A549 (cell line): ENCODE results near the gene FAM120B. TPM values are rescaled to one million over a fixed set of nuclear protein-coding genes. Genes with fewer than 3 reads are reported as not detected.

ENCODE experiments used
- ATAC-seq, 2 experiments: fragments of 200-7000 bp in 1 of 2; fragments of >200 bp in 1 of 2; cut with Nextera tagmentation in 1 of 2; cut with Tn5 transposase in 1 of 2; 3 replicates each; pipeline versions ENCODE4 v1.8.0 to v1.9.1; 2018 to 2020; ENCODE audit warnings: mild to moderate bottlenecking in 1 of 2, moderate library complexity in 1 of 2
- CTCF ChIA-PET: fragments of 300-600 bp; sonication (Branson Sonifier 250); formaldehyde crosslinking; extraction: SDS; loops from one replicate; lab custom pipeline; 2021; ENCODE audit warnings: antibody characterized with exemption, inconsistent platforms; lab: Yijun Ruan, JAX
- POLR2A ChIA-PET: fragments of 350-600 bp; formaldehyde crosslinking; extraction: SDS; loops from one replicate; lab custom pipeline; 2021; ENCODE audit warnings: antibody characterized with exemption, inconsistent platforms; lab: Yijun Ruan, JAX
- DNase-seq, 2 experiments: peaks; one replicate each; pipeline versions ENCODE4 v3.0.0 to v3.0.0-alpha.2; 2011 to 2016; ENCODE audit warnings: low read depth in 1 of 2, low spot score in 1 of 2
- FAIRE-seq: peaks from 2 replicates; lab custom pipeline; 2011; peaks lifted over from hg19 to GRCh38; lab: Jason Lieb, UNC
- H3K27ac ChIP-seq, 2 experiments: fragments of >200 bp; sonication (Bioruptor Twin); formaldehyde crosslinking; 3 replicates each; pipeline ENCODE4 v1.5.1; 2016 to 2017
- H3K4me1 ChIP-seq: fragments of >200 bp; sonication (Bioruptor Twin); formaldehyde crosslinking; 3 replicates; pipeline ENCODE4 v1.6.1; 2016
- H3K4me2 ChIP-seq: fragments of >200 bp; sonication (Bioruptor Twin); formaldehyde crosslinking; 3 replicates; pipeline ENCODE4 v1.6.1; 2016
- H3K4me3 ChIP-seq: fragments of >200 bp; sonication (Bioruptor Twin); formaldehyde crosslinking; 3 replicates; pipeline ENCODE4 v1.5.1; 2016
- H3K9me3 ChIP-seq: fragments of >200 bp; sonication (Bioruptor Twin); formaldehyde crosslinking; 3 replicates; pipeline ENCODE4 v1.6.1; 2016
- CBX2 ChIP-seq: fragments of 200-600 bp; sonication (generic); IDR thresholded peaks from 2 replicates; pipeline ENCODE4 v1.6.1; 2016; ENCODE audit warnings: low read depth, mild to moderate bottlenecking, borderline replicate concordance
- CHD2 ChIP-seq: fragments of 150-350 bp; IDR thresholded peaks from 2 replicates; pipeline ENCODE4 v1.6.1; 2014; ENCODE audit warnings: low read length; ENCODE audit not compliant: partially characterized antibody
- FOSB ChIP-seq: fragments of 250-450 bp; sonication (Bioruptor Pico); IDR thresholded peaks from 2 replicates; pipeline ENCODE4 v1.5.0; 2020; ENCODE audit warnings: mild to moderate bottlenecking, moderate library complexity
- FOSL2 ChIP-seq, 2 experiments: fragments of 450-650 bp in 1 of 2; fragments of >200 bp in 1 of 2; sonication (Bioruptor Twin) in 1 of 2; formaldehyde crosslinking; IDR thresholded peaks; 2 replicates each; pipeline versions ENCODE4 v1.5.0 to v1.6.1; 2016 to 2020; ENCODE audit warnings: mild to moderate bottlenecking in 1 of 2, moderate library complexity in 1 of 2
- FOXS1 ChIP-seq: fragments of 250-450 bp; sonication (Bioruptor Pico); IDR thresholded peaks from 2 replicates; pipeline ENCODE4 v1.5.0; 2020; ENCODE audit warnings: mild to moderate bottlenecking, moderate library complexity
- GATA3 ChIP-seq: IDR thresholded peaks from 2 replicates; pipeline ENCODE4 v1.6.1; 2012; ENCODE audit warnings: borderline replicate concordance
- HDAC2 ChIP-seq: fragments of 200-600 bp; sonication (generic); IDR thresholded peaks from 2 replicates; pipeline ENCODE4 v1.6.1; 2016
- HOXA7 ChIP-seq: fragments of 250-450 bp; sonication (Bioruptor Pico); IDR thresholded peaks from 2 replicates; pipeline ENCODE4 v1.5.0; 2020; ENCODE audit warnings: mild to moderate bottlenecking, moderate library complexity
- HOXB13 ChIP-seq: fragments of 250-450 bp; sonication (Bioruptor Pico); IDR thresholded peaks from 2 replicates; pipeline ENCODE4 v1.5.0; 2020; ENCODE audit warnings: low read depth, mild to moderate bottlenecking, moderate library complexity
- KDM5A ChIP-seq: fragments of 200-600 bp; sonication (generic); IDR thresholded peaks from 2 replicates; pipeline ENCODE4 v1.6.1; 2016; ENCODE audit warnings: antibody characterized with exemption, mild to moderate bottlenecking
- MYC ChIP-seq: IDR thresholded peaks from 2 replicates; pipeline ENCODE4 v1.6.1; 2012; ENCODE audit warnings: mild to moderate bottlenecking, inconsistent platforms, low read length, improper control_type of control experiment, borderline replicate concordance
- NFE2L2 ChIP-seq: fragments of 150-350 bp; conservative IDR thresholded peaks from 2 replicates; pipeline ENCODE4 v1.6.1; 2014; ENCODE audit warnings: low read length
- NR3C1 ChIP-seq: fragments of >200 bp; sonication (Bioruptor Twin); formaldehyde crosslinking; IDR thresholded peaks from 3 replicates; pipeline ENCODE4 v1.6.1; 2017
- POLR2AphosphoS2 ChIP-seq: conservative IDR thresholded peaks from 2 replicates; pipeline ENCODE4 v1.6.1; 2012; ENCODE audit warnings: low read length, improper control_type of control experiment, inconsistent platforms
- RARB ChIP-seq: fragments of 250-450 bp; sonication (Bioruptor Pico); IDR thresholded peaks from 2 replicates; pipeline ENCODE4 v1.8.0; 2021; ENCODE audit warnings: mild to moderate bottlenecking, moderate library complexity
- RCOR1 ChIP-seq: fragments of 150-350 bp; IDR thresholded peaks from 2 replicates; pipeline ENCODE4 v1.6.1; 2014; ENCODE audit warnings: antibody characterized with exemption, low read length, low read depth
- SREBF2 ChIP-seq: fragments of 450-650 bp; IDR thresholded peaks from 2 replicates; pipeline ENCODE4 v1.6.1; 2014; ENCODE audit warnings: mild to moderate bottlenecking, moderate library complexity
- TFCP2L1 ChIP-seq: fragments of 250-450 bp; sonication (Bioruptor Pico); IDR thresholded peaks from 2 replicates; pipeline ENCODE4 v1.5.0; 2021; ENCODE audit warnings: mild to moderate bottlenecking
- TP53 ChIP-seq: fragments of 250-450 bp; sonication (Bioruptor Pico); IDR thresholded peaks from 2 replicates; pipeline ENCODE4 v1.5.0; 2021; ENCODE audit warnings: mild to moderate bottlenecking, moderate library complexity
- ZC3H11A ChIP-seq: fragments of 450-650 bp; IDR thresholded peaks from 2 replicates; pipeline ENCODE4 v1.6.1; 2014; ENCODE audit warnings: antibody characterized with exemption, mild to moderate bottlenecking
- ZNF302 ChIP-seq: fragments of 250-450 bp; sonication (Bioruptor Pico); IDR thresholded peaks from 2 replicates; pipeline ENCODE4 v1.9.0; 2021; ENCODE audit warnings: inconsistent platforms, mild to moderate bottlenecking, moderate library complexity
- WGBS: methylation state at CpG from one replicate; pipeline ENCODE4 v1.1.6; 2017; ENCODE audit errors: missing lambda C conversion rate; 5-methylcytosine and 5-hydroxymethylcytosine counted together
- polyA plus RNA-seq, 4 experiments: library from polyadenylated mRNA; depleted of rRNA in 3 of 4; stranded (reverse); fragments of >200 nt; fragmentation: RNase III in 1 of 4; extraction: RNeasy Plus Mini Kit Qiagen cat#74134 plus additional on column Dnase treatment in 1 of 4; gene quantifications; 2 replicates in 3 of 4; 3 replicates in 1 of 4; pipeline ENCODE4 v1.2.3, GENCODE V29; 2011 to 2017
- TF ChIP-seq, protein P1 (sequence below): fragments of 450-650 bp; IDR thresholded peaks from 2 replicates; pipeline ENCODE4 v1.6.1; 2014; ENCODE audit warnings: antibody characterized with exemption
- TF ChIP-seq, protein P2 (sequence below): fragments of >200 bp; sonication (Bioruptor Twin); formaldehyde crosslinking; IDR thresholded peaks from 3 replicates; pipeline ENCODE4 v1.5.1; 2016
- TF ChIP-seq, protein P3 (sequence below): fragments of 250-450 bp; sonication (Bioruptor Pico); IDR thresholded peaks from 2 replicates; pipeline ENCODE4 v1.5.0; 2021; ENCODE audit warnings: mild to moderate bottlenecking, moderate library complexity, borderline replicate concordance
- TF ChIP-seq, protein P4 (sequence below): fragments of >200 bp; sonication (Bioruptor Twin); formaldehyde crosslinking; IDR thresholded peaks from 3 replicates; pipeline ENCODE4 v1.6.1; 2016
- TF ChIP-seq, protein P5 (sequence below): IDR thresholded peaks from 2 replicates; pipeline ENCODE4 v1.6.1; 2012

FAM120B gene
- polyA plus RNA-seq, 2 of the 4 experiments (the other 2 are of a cell fraction): 7.0 to 7.7 TPM

DNA sequence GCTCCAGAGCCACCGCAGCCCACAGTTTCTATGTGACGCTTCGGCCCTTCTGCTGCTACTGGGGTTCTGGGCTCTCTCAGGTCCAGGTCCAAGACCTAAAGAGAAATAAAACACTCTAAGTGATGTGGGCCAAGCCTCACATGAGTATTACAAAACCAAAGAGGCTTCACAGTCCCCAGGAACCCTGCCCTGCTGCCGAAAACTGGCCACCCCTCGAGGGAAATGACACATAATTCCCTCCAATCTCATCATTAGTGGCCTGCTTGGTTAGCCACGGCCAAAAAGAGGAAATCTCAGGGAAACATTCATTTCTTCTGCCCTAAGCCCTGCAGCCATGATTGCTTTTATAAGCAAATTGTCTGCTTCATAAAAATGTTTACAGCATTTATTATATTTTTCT lies 48.2 kb upstream of the FAM120B start:
- TF ChIP-seq RARB (CRISPR knock-in tag) (no peak), CHD2 (no peak), KDM5A (no peak), MYC (no peak), FOSB (CRISPR knock-in tag) (no peak), RCOR1 (no peak)
- TF ChIP-seq, protein P1, sequence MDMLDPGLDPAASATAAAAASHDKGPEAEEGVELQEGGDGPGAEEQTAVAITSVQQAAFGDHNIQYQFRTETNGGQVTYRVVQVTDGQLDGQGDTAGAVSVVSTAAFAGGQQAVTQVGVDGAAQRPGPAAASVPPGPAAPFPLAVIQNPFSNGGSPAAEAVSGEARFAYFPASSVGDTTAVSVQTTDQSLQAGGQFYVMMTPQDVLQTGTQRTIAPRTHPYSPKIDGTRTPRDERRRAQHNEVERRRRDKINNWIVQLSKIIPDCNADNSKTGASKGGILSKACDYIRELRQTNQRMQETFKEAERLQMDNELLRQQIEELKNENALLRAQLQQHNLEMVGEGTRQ: no peak
- TF ChIP-seq, protein P2, sequence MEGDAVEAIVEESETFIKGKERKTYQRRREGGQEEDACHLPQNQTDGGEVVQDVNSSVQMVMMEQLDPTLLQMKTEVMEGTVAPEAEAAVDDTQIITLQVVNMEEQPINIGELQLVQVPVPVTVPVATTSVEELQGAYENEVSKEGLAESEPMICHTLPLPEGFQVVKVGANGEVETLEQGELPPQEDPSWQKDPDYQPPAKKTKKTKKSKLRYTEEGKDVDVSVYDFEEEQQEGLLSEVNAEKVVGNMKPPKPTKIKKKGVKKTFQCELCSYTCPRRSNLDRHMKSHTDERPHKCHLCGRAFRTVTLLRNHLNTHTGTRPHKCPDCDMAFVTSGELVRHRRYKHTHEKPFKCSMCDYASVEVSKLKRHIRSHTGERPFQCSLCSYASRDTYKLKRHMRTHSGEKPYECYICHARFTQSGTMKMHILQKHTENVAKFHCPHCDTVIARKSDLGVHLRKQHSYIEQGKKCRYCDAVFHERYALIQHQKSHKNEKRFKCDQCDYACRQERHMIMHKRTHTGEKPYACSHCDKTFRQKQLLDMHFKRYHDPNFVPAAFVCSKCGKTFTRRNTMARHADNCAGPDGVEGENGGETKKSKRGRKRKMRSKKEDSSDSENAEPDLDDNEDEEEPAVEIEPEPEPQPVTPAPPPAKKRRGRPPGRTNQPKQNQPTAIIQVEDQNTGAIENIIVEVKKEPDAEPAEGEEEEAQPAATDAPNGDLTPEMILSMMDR: no peak
- TF ChIP-seq, protein P3, sequence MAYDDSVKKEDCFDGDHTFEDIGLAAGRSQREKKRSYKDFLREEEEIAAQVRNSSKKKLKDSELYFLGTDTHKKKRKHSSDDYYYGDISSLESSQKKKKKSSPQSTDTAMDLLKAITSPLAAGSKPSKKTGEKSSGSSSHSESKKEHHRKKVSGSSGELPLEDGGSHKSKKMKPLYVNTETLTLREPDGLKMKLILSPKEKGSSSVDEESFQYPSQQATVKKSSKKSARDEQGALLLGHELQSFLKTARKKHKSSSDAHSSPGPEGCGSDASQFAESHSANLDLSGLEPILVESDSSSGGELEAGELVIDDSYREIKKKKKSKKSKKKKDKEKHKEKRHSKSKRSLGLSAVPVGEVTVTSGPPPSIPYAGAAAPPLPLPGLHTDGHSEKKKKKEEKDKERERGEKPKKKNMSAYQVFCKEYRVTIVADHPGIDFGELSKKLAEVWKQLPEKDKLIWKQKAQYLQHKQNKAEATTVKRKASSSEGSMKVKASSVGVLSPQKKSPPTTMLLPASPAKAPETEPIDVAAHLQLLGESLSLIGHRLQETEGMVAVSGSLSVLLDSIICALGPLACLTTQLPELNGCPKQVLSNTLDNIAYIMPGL (CRISPR knock-in tag): no peak
- CTCF ChIA-PET: no interaction called here
- Histone ChIP-seq H3K27ac (no peak overlapping the region), H3K4me3 (no peak overlapping the region), H3K4me1 (no peaks in the 10 kb centered on the region), H3K9me3 (no peaks in the 10 kb centered on the region), H3K4me2 (no peak overlapping the region)
- WGBS: 79% methylated on average over 6 of the region's 6 CpGs
- POLR2A ChIA-PET: no interaction called here
- ATAC-seq (no peak), DNase-seq (no peak), FAIRE-seq (no peak)

DNA sequence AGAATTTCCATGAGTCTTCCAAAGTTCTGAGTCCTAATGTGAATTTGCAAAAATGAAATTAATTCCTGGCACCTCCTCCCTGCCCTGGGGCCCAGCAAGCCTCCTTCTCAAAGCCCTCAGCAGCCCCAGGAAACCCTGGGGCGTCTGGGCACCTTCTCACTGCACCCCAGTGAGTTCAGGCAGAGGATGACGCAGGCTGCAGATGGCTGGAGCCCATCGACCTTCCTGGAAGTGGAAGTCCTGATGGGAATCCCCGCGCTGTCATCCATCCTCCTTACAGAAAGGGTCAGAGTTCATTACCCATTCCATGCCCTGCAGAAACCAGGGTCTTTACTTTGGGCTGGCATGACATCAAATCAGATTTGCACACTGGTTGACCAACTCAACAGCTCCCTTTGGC lies 47.3 kb upstream of the FAM120B start:
- FAIRE-seq: no peak
- Histone ChIP-seq H3K4me2 (no peak overlapping the region), H3K27ac (no peak overlapping the region), H3K9me3 (no peaks in the 10 kb centered on the region), H3K4me3 (no peak overlapping the region), H3K4me1 (no peaks in the 10 kb centered on the region)
- DNase-seq: no peak
- no peak for ATAC-seq
- ChIA-PET POLR2A (no interaction called here), CTCF (no interaction called here)
- 45% methylated on average over 5 of the region's 5 CpGs for WGBS
- no peak for TF ChIP-seq POLR2AphosphoS2
- no peak for TF ChIP-seq RARB (CRISPR knock-in tag)
- no peak for TF ChIP-seq TFCP2L1 (CRISPR knock-in tag)
- TF ChIP-seq TP53 (CRISPR knock-in tag): no peak
- TF ChIP-seq, protein P2: no peak
- TF ChIP-seq CBX2: no peak
- no peak for TF ChIP-seq NR3C1

DNA sequence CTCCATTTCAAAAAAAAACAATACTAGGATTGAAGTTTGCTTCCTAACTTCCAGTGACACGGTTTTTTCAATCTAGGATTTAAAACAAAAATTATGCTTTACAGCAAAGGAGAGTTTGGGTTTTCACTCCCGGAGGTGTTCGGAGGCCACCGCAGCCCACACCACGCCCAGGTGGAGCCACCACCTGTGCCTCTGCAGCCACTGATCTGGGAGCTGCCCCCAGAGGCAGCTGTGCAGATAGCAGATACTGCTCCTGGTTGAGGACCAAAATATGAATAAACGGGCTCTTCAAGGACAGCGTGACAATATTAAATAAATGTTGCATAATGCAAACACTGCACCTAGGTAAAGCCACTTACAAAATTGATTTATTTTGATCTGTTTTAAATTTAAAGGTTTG lies 45.9 kb upstream of the FAM120B start:
- no peak overlapping the region for H3K4me3 ChIP-seq
- CTCF ChIA-PET: interaction anchor here (0.7 to 0.9 kb wide), 2 partner anchors 10 to 223 kb away, joined by 3 to 4 read pairs; no protein-coding TSS in a partner anchor
- DNase-seq (peak in 1 of 2 experiments; percentile 26), FAIRE-seq (no peak), ATAC-seq (peak in 1 of 2 experiments; percentile 75; a peak in 3 of 6 replicates)
- no peak overlapping the region for H3K4me2 ChIP-seq
- 49% methylated on average over 7 of the region's 7 CpGs for WGBS
- H3K9me3 ChIP-seq: no peaks in the 10 kb centered on the region
- no peaks in the 10 kb centered on the region for H3K4me1 ChIP-seq
- H3K27ac ChIP-seq: no peak overlapping the region
- TF ChIP-seq RARB (CRISPR knock-in tag) (no peak), CBX2 (no peak), FOSB (CRISPR knock-in tag) (no peak), CHD2 (no peak), HOXA7 (no peak), FOSL2 (IDR thresholded peaks at IDR 0.05) (no peak), FOSL2 (CRISPR knock-in tag; IDR thresholded peaks at IDR 0.05) (no peak), SREBF2 (no peak), HDAC2 (no peak), GATA3 (no peak), ZC3H11A (no peak), NFE2L2 (no peak), HOXB13 (CRISPR knock-in tag) (no peak), FOXS1 (CRISPR knock-in tag) (no peak), ZNF302 (CRISPR knock-in tag) (no peak)
- TF ChIP-seq, protein P4, sequence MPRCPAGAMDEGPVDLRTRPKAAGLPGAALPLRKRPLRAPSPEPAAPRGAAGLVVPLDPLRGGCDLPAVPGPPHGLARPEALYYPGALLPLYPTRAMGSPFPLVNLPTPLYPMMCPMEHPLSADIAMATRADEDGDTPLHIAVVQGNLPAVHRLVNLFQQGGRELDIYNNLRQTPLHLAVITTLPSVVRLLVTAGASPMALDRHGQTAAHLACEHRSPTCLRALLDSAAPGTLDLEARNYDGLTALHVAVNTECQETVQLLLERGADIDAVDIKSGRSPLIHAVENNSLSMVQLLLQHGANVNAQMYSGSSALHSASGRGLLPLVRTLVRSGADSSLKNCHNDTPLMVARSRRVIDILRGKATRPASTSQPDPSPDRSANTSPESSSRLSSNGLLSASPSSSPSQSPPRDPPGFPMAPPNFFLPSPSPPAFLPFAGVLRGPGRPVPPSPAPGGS: no peak
- TF ChIP-seq, protein P5, sequence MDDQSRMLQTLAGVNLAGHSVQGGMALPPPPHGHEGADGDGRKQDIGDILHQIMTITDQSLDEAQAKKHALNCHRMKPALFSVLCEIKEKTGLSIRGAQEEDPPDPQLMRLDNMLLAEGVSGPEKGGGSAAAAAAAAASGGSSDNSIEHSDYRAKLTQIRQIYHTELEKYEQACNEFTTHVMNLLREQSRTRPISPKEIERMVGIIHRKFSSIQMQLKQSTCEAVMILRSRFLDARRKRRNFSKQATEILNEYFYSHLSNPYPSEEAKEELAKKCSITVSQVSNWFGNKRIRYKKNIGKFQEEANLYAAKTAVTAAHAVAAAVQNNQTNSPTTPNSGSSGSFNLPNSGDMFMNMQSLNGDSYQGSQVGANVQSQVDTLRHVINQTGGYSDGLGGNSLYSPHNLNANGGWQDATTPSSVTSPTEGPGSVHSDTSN: no peak
- POLR2A ChIA-PET: no interaction called here
